Right lung (tissue), 10 donors: ENCODE data around the gene KRTCAP3. TPM values are rescaled to one million over a fixed set of nuclear protein-coding genes. Genes with fewer than 3 reads are reported as not detected.
"Not testable (repeated sequence)": the region's sequence is repeated elsewhere in the genome, so short reads cannot be mapped to it uniquely, and the experiment has no call there.

Source experiments
- DNase-seq, 2 donors: peaks; one replicate each; pipeline ENCODE4 v3.0.0-alpha.2; 2013
- long read RNA-seq, 8 donors: transcript quantifications; one replicate each; lab custom pipeline, GENCODE V29; 2026
- polyA plus RNA-seq, 5 donors: library from polyadenylated mRNA; unstranded; fragments of 120-200 nt; gene quantifications; one replicate each; pipeline versions ENCODE4 v1.2.1 to v1.2.3, GENCODE V29; 2013; ENCODE audit warnings: inconsistent platforms in 1 of 5, low replicate concordance in 1 of 5; ENCODE audit not compliant: insufficient read length in 5 of 5, insufficient read depth in 1 of 5

Gene KRTCAP3, protein sequence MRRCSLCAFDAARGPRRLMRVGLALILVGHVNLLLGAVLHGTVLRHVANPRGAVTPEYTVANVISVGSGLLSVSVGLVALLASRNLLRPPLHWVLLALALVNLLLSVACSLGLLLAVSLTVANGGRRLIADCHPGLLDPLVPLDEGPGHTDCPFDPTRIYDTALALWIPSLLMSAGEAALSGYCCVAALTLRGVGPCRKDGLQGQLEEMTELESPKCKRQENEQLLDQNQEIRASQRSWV
- 10 to 100 TPM; 12.0 to 17.1 (median 12.9) TPM for polyA plus RNA-seq
- long read RNA-seq, donor 1, partial matches to known transcripts, result 0 of 2 reads
- long read RNA-seq, donor 1, other reads (novel, unspliced or antisense), result 0 of 2 reads
- long read RNA-seq, donor 2, partial matches to known transcripts, result 0 of 2 reads
- long read RNA-seq, donor 2, other reads (novel, unspliced or antisense), result 0 of 2 reads
- long read RNA-seq, donor 3, partial matches to known transcripts, result 17 of 19 reads
- long read RNA-seq, donor 3, other reads (novel, unspliced or antisense), result 0 of 19 reads
- long read RNA-seq, donor 4, partial matches to known transcripts, result 0 of 1 reads
- long read RNA-seq, donor 4, other reads (novel, unspliced or antisense), result 0 of 1 reads
- long read RNA-seq, donor 5, partial matches to known transcripts, result 0 of 2 reads
- long read RNA-seq, donor 5, other reads (novel, unspliced or antisense), result 0 of 2 reads
- long read RNA-seq, donor 6, partial matches to known transcripts, result 5 of 15 reads
- long read RNA-seq, donor 6, other reads (novel, unspliced or antisense), result 7 of 15 reads
- long read RNA-seq, donor 7, partial matches to known transcripts, result 6 of 7 reads
- long read RNA-seq, donor 7, other reads (novel, unspliced or antisense), result 0 of 7 reads
- long read RNA-seq, donor 8, partial matches to known transcripts, result 11 of 11 reads
- long read RNA-seq, donor 8, other reads (novel, unspliced or antisense), result 0 of 11 reads

DNA sequence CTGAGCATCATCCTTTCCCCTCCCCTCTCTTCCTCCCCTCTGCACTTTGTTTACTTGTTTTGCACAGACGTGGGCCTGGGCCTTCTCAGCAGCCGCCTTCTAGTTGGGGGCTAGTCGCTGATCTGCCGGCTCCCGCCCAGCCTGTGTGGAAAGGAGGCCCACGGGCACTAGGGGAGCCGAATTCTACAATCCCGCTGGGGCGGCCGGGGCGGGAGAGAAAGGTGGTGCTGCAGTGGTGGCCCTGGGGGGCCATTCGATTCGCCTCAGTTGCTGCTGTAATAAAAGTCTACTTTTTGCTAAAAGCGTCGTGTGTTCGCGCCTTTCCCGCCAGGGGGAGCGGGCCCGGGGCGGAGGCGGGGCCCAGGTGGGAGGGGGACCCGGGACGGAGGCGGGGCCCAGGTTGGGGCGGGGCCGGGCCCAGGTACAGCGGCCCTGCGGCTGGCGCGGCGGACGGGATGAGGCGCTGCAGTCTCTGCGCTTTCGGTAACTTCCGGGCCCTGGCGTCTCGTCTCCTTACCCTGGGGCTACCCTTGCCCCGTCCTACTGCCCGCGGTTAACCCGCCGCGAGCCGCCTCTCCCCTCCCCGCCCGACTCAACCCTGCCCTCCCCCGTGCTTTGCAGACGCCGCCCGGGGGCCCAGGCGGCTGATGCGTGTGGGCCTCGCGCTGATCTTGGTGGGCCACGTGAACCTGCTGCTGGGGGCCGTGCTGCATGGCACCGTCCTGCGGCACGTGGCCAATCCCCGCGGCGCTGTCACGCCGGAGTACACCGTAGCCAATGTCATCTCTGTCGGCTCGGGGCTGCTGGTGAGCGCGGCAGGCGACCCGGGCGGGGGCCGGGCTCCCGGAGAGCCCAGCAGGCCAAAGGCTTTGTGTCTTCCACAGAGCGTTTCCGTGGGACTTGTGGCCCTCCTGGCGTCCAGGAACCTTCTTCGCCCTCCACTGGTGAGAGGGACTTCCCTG lies at the start of gene KRTCAP3:
TSS of gene KRTCAP3 (plus strand) at position 424 of the 962 bp plus-strand sequence. CDS start at position 456, 32 bp downstream.
- peak; percentile 23 to 36 for DNase-seq

DNA sequence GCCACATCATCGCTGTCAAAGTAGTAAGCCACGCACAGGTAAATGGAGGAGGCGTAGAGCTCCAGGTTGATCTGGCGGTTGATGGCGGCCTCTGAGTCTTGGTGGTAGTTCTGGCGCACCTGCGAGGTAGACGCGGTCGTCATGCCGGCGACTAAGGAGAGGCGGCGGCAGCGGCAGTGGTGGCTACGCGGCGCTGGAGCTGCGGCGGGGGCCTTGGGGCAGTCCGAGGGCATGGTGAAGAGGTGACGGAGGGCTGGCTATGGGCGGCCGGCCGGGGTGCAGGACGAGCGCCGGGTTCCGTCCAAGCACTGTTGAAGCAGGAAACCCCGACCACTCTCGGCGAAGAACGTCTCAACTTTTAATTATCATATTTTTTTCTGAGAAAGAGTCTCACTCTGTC lies 49.0 kb upstream of the KRTCAP3 start:
- DNase-seq, result no peak

GRCh38 chr2:27398962-27399361 lies 43.2 kb upstream of the KRTCAP3 start:
- no peak for DNase-seq

GRCh38 chr2:27400348-27401135 lies 41.6 kb upstream of the KRTCAP3 start:
- no peak for DNase-seq

- DNase-seq, result peak in 1 of 2 donors; percentile 23
These were observed 34.2 kb upstream of the KRTCAP3 start for GRCh38 chr2:27407798-27408491.

- DNase-seq, result no peak
These were observed 33.4 kb upstream of the KRTCAP3 start for GRCh38 chr2:27408601-27409320.

DNA sequence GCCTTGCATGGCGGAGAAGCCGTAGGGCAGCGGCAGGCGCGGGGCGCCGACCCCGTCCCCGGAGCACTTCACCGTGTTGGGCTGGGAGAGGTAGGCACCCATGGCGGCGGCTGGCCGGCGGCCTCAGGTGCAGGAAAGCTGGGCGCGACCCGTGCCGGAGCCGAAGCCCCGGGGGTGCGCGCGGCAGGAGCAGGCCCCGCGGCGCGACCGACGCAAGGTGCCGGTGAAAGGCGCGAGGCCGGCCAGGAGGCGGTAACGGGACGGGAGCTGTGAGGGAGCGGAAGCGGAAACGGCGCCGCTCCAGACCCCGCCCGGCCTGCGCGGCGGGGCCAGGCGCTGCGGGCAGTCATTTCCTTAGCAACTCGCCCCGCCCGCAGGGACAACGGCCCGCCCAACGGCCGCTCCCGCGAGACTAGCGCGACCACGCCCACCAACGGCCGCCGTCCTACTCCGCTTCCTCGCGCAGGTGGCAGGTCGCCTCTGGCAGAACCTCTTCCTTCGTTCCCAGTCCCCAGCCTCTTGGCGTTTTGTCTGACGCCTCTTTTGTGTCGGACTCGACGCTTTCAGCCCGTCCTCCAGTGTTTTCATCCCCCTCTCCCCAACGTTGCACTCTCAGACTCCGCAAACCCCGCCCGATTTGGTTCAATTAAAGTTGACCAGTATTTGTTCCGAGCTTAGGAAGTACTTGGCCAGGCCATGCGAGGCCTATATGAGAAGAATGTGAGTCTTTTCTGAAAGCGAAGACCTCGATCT lies 32.7 kb upstream of the KRTCAP3 start, which contains the start of gene PPM1G:
TSS of gene PPM1G (minus strand) at position 271 of the 753 bp plus-strand sequence. CDS start at position 102, 169 bp downstream.
- peak; percentile 91 for DNase-seq

- no peak for DNase-seq
These were observed 29.6 kb upstream of the KRTCAP3 start for GRCh38 chr2:27412419-27413152.

GRCh38 chr2:27416151-27416550 lies 26.0 kb upstream of the KRTCAP3 start:
- no peak for DNase-seq

DNA sequence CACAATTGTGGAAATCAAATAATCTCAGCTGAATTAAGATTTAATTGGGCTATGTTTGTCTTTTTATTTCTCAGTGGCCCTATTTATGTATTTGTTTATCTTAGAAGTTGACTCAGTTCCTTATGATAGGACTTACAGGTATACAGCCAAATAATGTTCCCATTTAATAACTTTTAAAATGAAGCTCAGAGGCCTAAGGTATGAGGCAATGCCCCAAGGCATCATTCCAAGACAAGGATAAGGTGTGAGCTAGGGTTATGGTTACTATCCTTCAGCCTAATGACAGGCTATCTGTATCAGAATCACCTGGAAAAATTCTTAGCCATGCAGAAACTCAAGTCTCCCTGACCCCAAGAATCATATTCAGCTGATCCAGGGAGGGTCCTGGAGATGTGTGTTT lies 21.2 kb upstream of the KRTCAP3 start:
- no peak for DNase-seq

- no peak for DNase-seq
These were observed 20.4 kb upstream of the KRTCAP3 start for GRCh38 chr2:27421660-27422250.

GRCh38 chr2:27422958-27423357 lies 19.2 kb upstream of the KRTCAP3 start:
- DNase-seq, result no peak

DNA sequence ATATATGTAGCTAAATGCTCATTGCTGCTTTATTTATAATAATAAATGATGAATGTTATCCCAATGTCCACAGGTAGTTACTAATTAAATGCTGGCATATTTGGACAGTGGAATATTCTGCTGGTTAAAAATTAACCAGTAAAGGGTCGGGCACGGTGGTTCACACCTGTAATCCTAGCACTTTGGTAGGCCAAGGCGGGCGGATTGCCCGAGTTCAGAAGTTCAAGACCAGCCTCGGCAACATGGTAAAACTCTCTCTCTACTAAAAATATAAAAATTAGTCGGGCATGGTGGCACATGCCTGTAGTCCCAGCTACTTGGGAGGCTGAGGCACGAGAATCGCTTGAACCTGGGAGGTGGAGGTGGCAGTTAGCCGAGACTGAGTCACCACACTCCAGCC lies 17.1 kb upstream of the KRTCAP3 start:
- not testable (repeated sequence) for DNase-seq

GRCh38 chr2:27427863-27428212 lies 14.3 kb upstream of the KRTCAP3 start:
- no peak for DNase-seq

- DNase-seq, result peak; percentile 95 to 97
These were observed 13.8 kb upstream of the KRTCAP3 start, which contains the start of gene NRBP1 for GRCh38 chr2:27428213-27428977. Gene NRBP1 (plus strand): TSS chr2:27428631. CDS start chr2:27433274, 4,643 bp downstream.

DNA sequence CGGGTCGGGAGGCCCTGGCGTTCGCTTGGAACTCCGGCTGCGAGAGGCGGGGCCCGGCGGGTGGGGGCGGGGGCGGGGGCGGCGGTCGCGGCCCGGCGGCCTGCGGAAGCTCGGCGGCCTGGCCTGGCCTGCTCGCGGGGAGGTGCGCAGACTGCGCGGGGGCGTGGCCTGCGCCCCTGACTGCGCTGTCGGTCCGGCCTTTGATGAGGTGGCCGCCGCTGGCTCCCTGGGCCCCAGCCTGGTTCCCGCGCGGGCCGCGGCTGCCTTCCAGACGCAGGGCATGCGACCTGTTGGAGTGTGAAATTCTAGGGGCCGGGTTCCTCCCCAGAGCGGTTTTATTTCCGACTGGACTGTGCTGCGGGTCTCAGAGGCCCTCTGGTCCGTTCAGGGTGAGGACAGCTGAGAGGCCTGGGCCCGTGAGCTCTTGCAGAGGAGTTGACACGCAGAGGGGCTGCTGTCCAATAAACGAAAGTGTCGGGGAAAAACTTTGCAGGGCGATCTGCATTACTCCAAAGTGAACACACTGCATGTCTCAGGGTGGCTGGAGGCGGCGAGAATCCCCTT lies 13.1 kb upstream of the KRTCAP3 start:
- peak; percentile 78 to 81 for DNase-seq
